Endothelial cell of umbilical vein (primary cell): ENCODE data around the gene TRIM68. TPM values are rescaled to one million over a fixed set of nuclear protein-coding genes. Genes with fewer than 3 reads are reported as not detected.

ENCODE experiments used
- BruUV-seq: library from RNA; stranded (reverse); fragments of 400-500 nt; replicated peaks from 2 replicates; lab custom pipeline; 2021; lab: Mats Ljungman, UMichigan
- CTCF ChIA-PET: fragments of 300-600, 350-600 bp; sonication (Branson Sonifier 250); formaldehyde crosslinking; loops from one replicate; lab custom pipeline; 2021; ENCODE audit warnings: antibody characterized with exemption, inconsistent platforms; lab: Charles Lee
- POLR2A ChIA-PET: fragments of 300-600, 350-600 bp; sonication (Branson Sonifier 250); formaldehyde crosslinking; loops from one replicate; lab custom pipeline; 2021; ENCODE audit warnings: antibody characterized with exemption, inconsistent platforms; lab: Charles Lee
- DNase-seq: peaks from one replicate; pipeline ENCODE4 v3.0.0-alpha.2; 2011; ENCODE audit warnings: low read depth, low spot score
- FAIRE-seq: peaks from 2 replicates; lab custom pipeline; 2011; peaks lifted over from hg19 to GRCh38; lab: Jason Lieb, UNC
- H2AFZ ChIP-seq: 2 replicates; pipeline ENCODE4 v1.6.0; 2012; ENCODE audit warnings: low read depth, low read length, control low read depth, inconsistent platforms
- H3K27ac ChIP-seq: 2 replicates; pipeline ENCODE4 v1.5.1; 2011; ENCODE audit warnings: low read depth, mild to moderate bottlenecking, control low read depth, low read length, moderate library complexity; ENCODE audit not compliant: insufficient read depth
- H3K27me3 ChIP-seq, 2 experiments: 2 replicates each; pipeline versions ENCODE4 v1.6.0 to v1.6.1; 2011; ENCODE audit warnings: low read length in 2 of 2, mixed read lengths in 1 of 2; ENCODE audit not compliant: control insufficient read depth in 2 of 2, insufficient read depth in 2 of 2
- H3K36me3 ChIP-seq, 2 experiments: 2 replicates in 1 of 2; 3 replicates in 1 of 2; pipeline ENCODE4 v1.5.1; 2011; ENCODE audit warnings: low read length in 2 of 2, mild to moderate bottlenecking in 1 of 2, moderate library complexity in 1 of 2; ENCODE audit not compliant: control insufficient read depth in 2 of 2, insufficient read depth in 2 of 2; ENCODE audit errors: extremely low read depth in 1 of 2
- H3K4me1 ChIP-seq: 3 replicates; pipeline ENCODE4 v1.5.1; 2011; ENCODE audit warnings: mild to moderate bottlenecking, low read length; ENCODE audit not compliant: control insufficient read depth, insufficient read depth; ENCODE audit errors: extremely low read depth
- H3K4me2 ChIP-seq: 2 replicates; pipeline ENCODE4 v1.6.1; 2011; ENCODE audit warnings: low read length, control low read depth, mixed read lengths; ENCODE audit not compliant: insufficient read depth
- H3K4me3 ChIP-seq, 3 experiments: fragments of 200-600 bp in 1 of 3; sonication (generic), shearing (Covaris generic) in 1 of 3; replicated peaks in 1 of 3; 2 replicates each; pipeline ENCODE4 v1.5.1; 2011 to 2016; ENCODE audit warnings: control low read depth in 3 of 3, low read length in 3 of 3, mild to moderate bottlenecking in 2 of 3, inconsistent platforms in 1 of 3, low read depth in 1 of 3, moderate library complexity in 1 of 3; ENCODE audit not compliant: insufficient read depth in 1 of 3
- H3K79me2 ChIP-seq: 2 replicates; pipeline ENCODE4 v1.6.0; 2012; ENCODE audit warnings: low read length, inconsistent platforms; ENCODE audit not compliant: control insufficient read depth, insufficient read depth
- H3K9ac ChIP-seq: replicated peaks from 2 replicates; pipeline ENCODE3; 2011; ENCODE audit warnings: low read length, control low read depth; ENCODE audit not compliant: insufficient read depth; ENCODE audit errors: extremely low read depth
- H3K9me1 ChIP-seq: replicated peaks from 3 replicates; pipeline ENCODE4 v1.6.0; 2011; ENCODE audit warnings: mild to moderate bottlenecking, low read length; ENCODE audit not compliant: control insufficient read depth, insufficient read depth; ENCODE audit errors: extremely low read depth
- H3K9me3 ChIP-seq: replicated peaks from 2 replicates; pipeline ENCODE4 v1.5.1; 2012; ENCODE audit warnings: low read length, inconsistent platforms; ENCODE audit not compliant: control insufficient read depth, insufficient read depth
- H4K20me1 ChIP-seq: replicated peaks from 2 replicates; pipeline ENCODE3; 2011; ENCODE audit warnings: mild to moderate bottlenecking, low read length; ENCODE audit not compliant: control insufficient read depth, insufficient read depth; ENCODE audit errors: extremely low read depth
- EZH2 ChIP-seq: IDR thresholded peaks from 2 replicates; pipeline ENCODE4 v1.6.1; 2012; ENCODE audit warnings: borderline replicate concordance, low read depth, mild to moderate bottlenecking, moderate library complexity, low read length, inconsistent platforms; ENCODE audit not compliant: severe bottlenecking
- FOS ChIP-seq: IDR thresholded peaks from 2 replicates; pipeline ENCODE4 v1.6.1; 2011; ENCODE audit warnings: mild to moderate bottlenecking, low read length, moderate library complexity, borderline replicate concordance; ENCODE audit not compliant: insufficient read depth
- GATA2 ChIP-seq: IDR thresholded peaks from 2 replicates; pipeline ENCODE4 v1.7.0; 2011; ENCODE audit warnings: low read depth, mild to moderate bottlenecking, moderate library complexity, mixed read lengths, low read length; ENCODE audit not compliant: insufficient read length, insufficient read depth
- JUN ChIP-seq: IDR thresholded peaks from 2 replicates; pipeline ENCODE4 v1.6.1; 2011; ENCODE audit warnings: borderline replicate concordance, low read depth; ENCODE audit not compliant: insufficient read length, insufficient read depth
- MAX ChIP-seq: IDR thresholded peaks from 2 replicates; pipeline ENCODE4 v1.6.1; 2011; ENCODE audit not compliant: insufficient read depth, insufficient read length
- MYC ChIP-seq: IDR thresholded peaks from one replicate; pipeline ENCODE4 v1.6.1; 2011; ENCODE audit warnings: mild to moderate bottlenecking, low read depth, low read length
- POLR2A ChIP-seq: IDR thresholded peaks from 2 replicates; pipeline ENCODE4 v1.6.1; 2012; ENCODE audit warnings: low read depth, mild to moderate bottlenecking, control low read depth, low read length
- POLR2AphosphoS5 ChIP-seq: IDR thresholded peaks from 2 replicates; pipeline ENCODE4 v1.6.1; 2012; ENCODE audit warnings: low read depth, mild to moderate bottlenecking, control low read depth, low read length, moderate library complexity; ENCODE audit not compliant: insufficient read depth
- dilution Hi-C: fragments of 300-500 bp; cut with MboI; formaldehyde crosslinking; loops from one replicate; pipeline ENCODE4 v1.15.0; 2019; ENCODE audit warnings: low sequenced_read_pairs; ENCODE audit not compliant: extremely low pct_ligation_motif_present
- intact Hi-C: fragments of 100-400 bp; cut with micrococcal nuclease; formaldehyde crosslinking; loops from one replicate; pipeline ENCODE4 v1.10.0; 2022
- polyA plus RNA-seq, 4 experiments: library from polyadenylated mRNA; depleted of rRNA in 3 of 4; stranded (reverse) in 3 of 4; unstranded in 1 of 4; fragments of >200 nt; gene quantifications; 2 replicates each; pipeline versions ENCODE4 v1.2.1 to v1.2.3, GENCODE V29; 2011 to 2012; ENCODE audit warnings: missing spikeins in 1 of 4
- total RNA-seq: library from RNA; stranded (reverse); gene quantifications from 2 replicates; pipeline ENCODE4 v1.2.3, GENCODE V29; 2021
- TF ChIP-seq, protein P1 (sequence below), 2 donors: IDR thresholded peaks; 1 replicate in 1 of 2; 2 replicates in 1 of 2; pipeline ENCODE4 v1.5.1; 2011; ENCODE audit warnings: low read length in 2 of 2, mild to moderate bottlenecking in 2 of 2, moderate library complexity in 2 of 2, control low read depth in 1 of 2, inconsistent platforms in 1 of 2, low read depth in 1 of 2; ENCODE audit not compliant: insufficient read depth in 1 of 2; ENCODE audit errors: extremely low read depth in 1 of 2

The TRIM68 gene
- total and polyA plus RNA-seq, 2 donors (not counting 3 experiments of a cell fraction or from before 2014, with no cell fraction given), result 8.1 to 11.3 TPM

- no peak for DNase-seq
- Histone ChIP-seq H3K79me2 (no peaks in the 10 kb centered on the region), H3K36me3 (no peaks in the 10 kb centered on the region), H3K9me1 (no peaks in the 10 kb centered on the region), H4K20me1 (no peaks in the 10 kb centered on the region), H3K4me1 (no peaks in the 10 kb centered on the region), H3K9me3 (no peaks in the 10 kb centered on the region), H3K27ac (no peak overlapping the region), H2AFZ (no peak overlapping the region), H3K27me3 (no peaks in the 10 kb centered on the region), H3K4me3 (no peak overlapping the region), H3K4me2 (no peak overlapping the region), H3K9ac (no peak overlapping the region)
- POLR2A ChIA-PET, result no interaction called here
- TF ChIP-seq POLR2AphosphoS5, result no peak
- no peak for TF ChIP-seq POLR2A
- TF ChIP-seq MAX, result no peak
- no peak for TF ChIP-seq JUN
- TF ChIP-seq FOS, result no peak
- TF ChIP-seq EZH2, result no peak
- TF ChIP-seq, protein P1, sequence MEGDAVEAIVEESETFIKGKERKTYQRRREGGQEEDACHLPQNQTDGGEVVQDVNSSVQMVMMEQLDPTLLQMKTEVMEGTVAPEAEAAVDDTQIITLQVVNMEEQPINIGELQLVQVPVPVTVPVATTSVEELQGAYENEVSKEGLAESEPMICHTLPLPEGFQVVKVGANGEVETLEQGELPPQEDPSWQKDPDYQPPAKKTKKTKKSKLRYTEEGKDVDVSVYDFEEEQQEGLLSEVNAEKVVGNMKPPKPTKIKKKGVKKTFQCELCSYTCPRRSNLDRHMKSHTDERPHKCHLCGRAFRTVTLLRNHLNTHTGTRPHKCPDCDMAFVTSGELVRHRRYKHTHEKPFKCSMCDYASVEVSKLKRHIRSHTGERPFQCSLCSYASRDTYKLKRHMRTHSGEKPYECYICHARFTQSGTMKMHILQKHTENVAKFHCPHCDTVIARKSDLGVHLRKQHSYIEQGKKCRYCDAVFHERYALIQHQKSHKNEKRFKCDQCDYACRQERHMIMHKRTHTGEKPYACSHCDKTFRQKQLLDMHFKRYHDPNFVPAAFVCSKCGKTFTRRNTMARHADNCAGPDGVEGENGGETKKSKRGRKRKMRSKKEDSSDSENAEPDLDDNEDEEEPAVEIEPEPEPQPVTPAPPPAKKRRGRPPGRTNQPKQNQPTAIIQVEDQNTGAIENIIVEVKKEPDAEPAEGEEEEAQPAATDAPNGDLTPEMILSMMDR (IDR thresholded peaks at IDR 0.05; ENCODE audit: extremely low read depth in 1 of 2, insufficient read depth in 1 of 2, low read depth in 1 of 2, low read length in 2 of 2), result no peak
- TF ChIP-seq GATA2, result no peak
- TF ChIP-seq MYC, result no peak
- no peak for FAIRE-seq
- intact Hi-C loops (no loop called here), dilution Hi-C loops (no loop called here)
- BruUV-seq, result no TSS peak
- CTCF ChIA-PET, result no interaction called here
These were observed 39.0 kb downstream of the TRIM68 start for GRCh38 chr11:4569075-4569474.
